GM18499 (cell line): ENCODE data around the gene MAP2K1.
"Not testable (repeated sequence)": the region's sequence is repeated elsewhere in the genome, so short reads cannot be mapped to it uniquely, and the experiment has no call there.

Experiments
- ATAC-seq: cut with Tn5 transposase; IDR thresholded peaks from one replicate; pipeline ENCODE4 v1.9.1; 2021; ENCODE audit warnings: moderate number of reproducible peaks; ENCODE audit not compliant: insufficient read depth, unreplicated experiment

Gene MAP2K1

GRCh38 chr15:66386204-66387123, at the start of gene MAP2K1:
MAP2K1 (plus strand) TSS chr15:66386912; CDS start chr15:66387348, 436 bp downstream.
- ATAC-seq = peak; percentile 41

- not testable (repeated sequence) for ATAC-seq
Observed at GRCh38 chr15:66348530-66348929, 38.2 kb upstream of the MAP2K1 start.

- no peak for ATAC-seq
Observed at GRCh38 chr15:66356077-66356358, 30.7 kb upstream of the MAP2K1 start.

GRCh38 chr15:66356359-66357236, 30.1 kb upstream of the MAP2K1 start, which contains the start of gene TIPIN:
TIPIN (minus strand) TSS chr15:66356685; CDS start chr15:66352947, 3,738 bp downstream.
- ATAC-seq = peak; percentile 71

GRCh38 chr15:66359740-66360139, 27.0 kb upstream of the MAP2K1 start:
- no peak for ATAC-seq

- not testable (repeated sequence) for ATAC-seq
Observed at GRCh38 chr15:66361745-66362460, 24.8 kb upstream of the MAP2K1 start.

GRCh38 chr15:66362776-66363175, 23.9 kb upstream of the MAP2K1 start:
- ATAC-seq = no peak

- no peak for ATAC-seq
Observed at GRCh38 chr15:66364944-66365528, 21.7 kb upstream of the MAP2K1 start.

- ATAC-seq = no peak
Observed at GRCh38 chr15:66369773-66370651, 16.7 kb upstream of the MAP2K1 start.

- ATAC-seq = no peak
Observed at GRCh38 chr15:66374179-66374578, 12.5 kb upstream of the MAP2K1 start.

GRCh38 chr15:66378814-66379430, 7.8 kb upstream of the MAP2K1 start:
- ATAC-seq = no peak

GRCh38 chr15:66381376-66381775, 5.3 kb upstream of the MAP2K1 start:
- not testable (repeated sequence) for ATAC-seq

GRCh38 chr15:66387163-66388042, 691 bp downstream of the MAP2K1 start:
- ATAC-seq = no peak

- no peak for ATAC-seq
Observed at GRCh38 chr15:66388043-66388363, 1.3 kb downstream of the MAP2K1 start.

- ATAC-seq = no peak
Observed at GRCh38 chr15:66388576-66388975, 1.9 kb downstream of the MAP2K1 start.

GRCh38 chr15:66389098-66389858, 2.6 kb downstream of the MAP2K1 start:
- no peak for ATAC-seq

- ATAC-seq = no peak
Observed at GRCh38 chr15:66389859-66390381, 3.2 kb downstream of the MAP2K1 start.
